Vagina (tissue), 2 donors: ENCODE data around the gene PHLDB2.

Source experiments
- POLR2A ChIP-seq, 2 donors: fragments of 450-650 bp; IDR thresholded peaks; one replicate each; pipeline ENCODE4 v1.6.1; 2017; ENCODE audit warnings: antibody characterized with exemption in 2 of 2, mild to moderate bottlenecking in 2 of 2, moderate library complexity in 2 of 2
- POLR2AphosphoS5 ChIP-seq, 2 donors: sonication (generic); formaldehyde crosslinking; IDR thresholded peaks; one replicate each; pipeline ENCODE4 v1.9.0; 2017; ENCODE audit warnings: antibody characterized with exemption in 2 of 2, mild to moderate bottlenecking in 2 of 2, low read depth in 1 of 2; ENCODE audit not compliant: insufficient read depth in 1 of 2

- TF ChIP-seq POLR2AphosphoS5 (IDR thresholded peaks at IDR 0.05; ENCODE audit: insufficient read depth in 1 of 2, low read depth in 1 of 2) (no peak), POLR2A (IDR thresholded peaks at IDR 0.05) (no peak)
Observed at GRCh38 chr3:111823341-111823855, 35.7 kb upstream of the PHLDB2 start.
